HG02588 (cell line): Measurements from ENCODE around the gene DYNLT4.
A peak's percentile ranks its signal among the peaks of the same experiment; 100 is the strongest.
"Not testable (repeated sequence)": the region's sequence is repeated elsewhere in the genome, so short reads cannot be mapped to it uniquely, and the experiment has no call there.

Experiments
- ATAC-seq: cut with Tn5 transposase; IDR thresholded peaks from one replicate; pipeline ENCODE4 v1.9.1; 2021; ENCODE audit warnings: mild to moderate bottlenecking, moderate library complexity; ENCODE audit not compliant: unreplicated experiment

DYNLT4 gene, protein sequence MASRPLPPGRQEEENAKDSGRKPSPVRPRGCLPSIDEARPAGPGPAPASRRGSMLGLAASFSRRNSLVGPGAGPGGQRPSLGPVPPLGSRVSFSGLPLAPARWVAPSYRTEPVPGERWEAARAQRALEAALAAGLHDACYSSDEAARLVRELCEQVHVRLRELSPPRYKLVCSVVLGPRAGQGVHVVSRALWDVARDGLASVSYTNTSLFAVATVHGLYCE

GRCh38 chr1:44806704-44807363, at the start of gene DYNLT4:
Gene DYNLT4 (minus strand): TSS chr1:44807351. CDS start chr1:44806668, 683 bp downstream.
- no peak for ATAC-seq

DNA sequence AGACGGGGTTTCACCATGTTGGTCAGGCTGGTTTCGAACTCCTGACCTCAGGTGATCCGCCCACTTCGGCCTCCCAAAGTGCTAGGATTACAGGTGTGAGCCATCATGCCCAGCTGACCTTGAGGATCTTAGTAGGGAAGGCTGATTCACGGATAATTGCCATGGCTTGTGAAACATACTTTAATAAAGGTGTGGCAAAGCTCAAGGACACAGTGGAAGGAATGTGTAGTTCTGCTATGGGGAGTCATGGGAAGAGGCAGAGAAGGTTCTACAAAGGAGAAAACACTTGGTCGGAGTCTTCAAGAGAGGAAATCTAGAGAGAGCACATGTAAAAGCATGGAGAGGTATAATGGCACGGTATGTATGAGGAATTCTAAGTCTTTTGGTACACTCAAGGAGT, 48.6 kb upstream of the DYNLT4 start:
- ATAC-seq, result no peak

DNA sequence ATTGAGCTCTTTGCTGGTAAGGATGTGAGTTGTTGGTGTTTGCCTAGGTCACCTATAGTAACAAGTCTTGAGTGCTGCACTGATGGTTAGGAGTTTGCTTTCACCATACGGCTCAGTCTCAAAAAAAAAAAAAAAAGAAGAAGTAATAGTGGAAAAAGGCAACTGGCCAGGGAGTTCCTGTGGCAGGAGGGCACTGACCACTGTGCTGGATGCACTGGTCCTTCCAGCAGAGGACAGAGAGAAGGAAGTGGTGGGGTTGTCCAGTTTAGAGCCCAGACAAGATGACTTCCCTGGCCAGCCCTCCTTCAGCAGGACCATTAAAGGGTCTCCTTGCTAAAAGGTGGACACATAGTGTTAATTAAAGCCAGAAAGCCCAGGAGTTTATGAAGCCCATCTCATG, 47.8 kb upstream of the DYNLT4 start:
- no peak for ATAC-seq

GRCh38 chr1:44853201-44853600, 46.0 kb upstream of the DYNLT4 start:
- no peak for ATAC-seq

DNA sequence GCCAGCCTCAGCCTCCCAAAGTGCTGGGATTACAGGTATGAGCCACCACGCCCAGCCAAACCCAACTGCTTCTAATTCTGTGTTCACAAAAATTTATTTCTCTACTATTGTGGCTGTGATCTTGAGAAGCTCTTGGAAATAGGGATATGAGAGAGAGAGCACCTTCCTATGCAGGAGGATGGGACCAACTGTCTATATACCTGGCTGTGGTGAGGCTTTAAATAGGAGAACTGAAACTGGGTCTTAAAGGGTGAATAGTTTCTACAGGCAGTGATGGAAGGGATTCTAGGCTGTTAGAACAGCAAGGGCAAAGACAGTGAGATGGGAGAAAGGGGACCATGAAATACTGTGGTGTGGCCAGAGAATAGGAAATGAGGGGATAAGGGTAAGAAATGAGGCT, 44.2 kb upstream of the DYNLT4 start:
- no peak for ATAC-seq

DNA sequence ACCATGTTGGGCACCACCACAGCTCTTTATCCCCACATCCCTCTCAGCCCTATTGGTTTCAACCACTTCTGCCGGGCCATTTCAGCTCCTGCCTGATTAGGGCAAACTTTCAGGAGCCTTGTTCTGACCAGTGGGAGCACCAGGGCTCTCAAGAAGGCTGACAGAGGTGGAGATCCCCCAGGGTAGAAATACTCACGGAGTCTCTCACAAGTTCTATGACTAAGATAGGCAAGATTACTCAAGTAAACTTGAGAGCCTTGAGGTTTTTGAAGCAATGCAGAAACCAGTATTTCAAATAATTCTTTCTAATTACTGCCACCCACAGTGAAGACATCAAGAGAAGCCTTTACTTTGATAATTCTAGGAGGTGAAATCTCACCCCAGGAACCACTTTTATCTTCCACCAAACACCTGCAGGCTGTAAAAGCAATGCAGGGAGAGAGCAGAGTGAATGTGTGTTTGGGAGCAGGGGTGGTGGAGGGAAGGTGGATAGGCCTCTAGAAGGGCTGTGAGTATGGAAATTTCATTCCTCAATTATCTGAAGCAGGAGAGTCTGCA, 42.5 kb upstream of the DYNLT4 start:
- ATAC-seq, result no peak

GRCh38 chr1:44848456-44849181, 41.5 kb upstream of the DYNLT4 start:
- ATAC-seq, result no peak

GRCh38 chr1:44847845-44848244, 40.7 kb upstream of the DYNLT4 start:
- ATAC-seq, result no peak

DNA sequence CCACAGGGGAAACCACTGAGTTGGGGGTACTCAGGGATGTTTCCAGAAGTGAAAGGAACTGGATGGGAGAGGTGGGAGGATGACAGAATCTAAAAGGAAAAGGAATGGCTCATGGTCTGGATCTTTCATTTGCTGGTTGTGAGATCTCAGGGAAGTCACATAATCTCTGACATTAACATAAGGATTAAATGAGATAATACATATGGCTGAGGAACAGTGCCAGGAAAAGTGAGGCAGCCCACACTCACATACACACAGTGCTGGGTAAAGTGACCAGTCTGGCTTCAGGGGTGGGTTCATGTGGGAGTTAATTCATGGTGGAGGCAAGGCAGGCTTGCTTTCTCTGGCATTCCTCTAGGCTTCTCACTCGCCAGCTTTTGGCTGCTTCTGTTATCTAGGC, 39.8 kb upstream of the DYNLT4 start:
- ATAC-seq, result no peak

DNA sequence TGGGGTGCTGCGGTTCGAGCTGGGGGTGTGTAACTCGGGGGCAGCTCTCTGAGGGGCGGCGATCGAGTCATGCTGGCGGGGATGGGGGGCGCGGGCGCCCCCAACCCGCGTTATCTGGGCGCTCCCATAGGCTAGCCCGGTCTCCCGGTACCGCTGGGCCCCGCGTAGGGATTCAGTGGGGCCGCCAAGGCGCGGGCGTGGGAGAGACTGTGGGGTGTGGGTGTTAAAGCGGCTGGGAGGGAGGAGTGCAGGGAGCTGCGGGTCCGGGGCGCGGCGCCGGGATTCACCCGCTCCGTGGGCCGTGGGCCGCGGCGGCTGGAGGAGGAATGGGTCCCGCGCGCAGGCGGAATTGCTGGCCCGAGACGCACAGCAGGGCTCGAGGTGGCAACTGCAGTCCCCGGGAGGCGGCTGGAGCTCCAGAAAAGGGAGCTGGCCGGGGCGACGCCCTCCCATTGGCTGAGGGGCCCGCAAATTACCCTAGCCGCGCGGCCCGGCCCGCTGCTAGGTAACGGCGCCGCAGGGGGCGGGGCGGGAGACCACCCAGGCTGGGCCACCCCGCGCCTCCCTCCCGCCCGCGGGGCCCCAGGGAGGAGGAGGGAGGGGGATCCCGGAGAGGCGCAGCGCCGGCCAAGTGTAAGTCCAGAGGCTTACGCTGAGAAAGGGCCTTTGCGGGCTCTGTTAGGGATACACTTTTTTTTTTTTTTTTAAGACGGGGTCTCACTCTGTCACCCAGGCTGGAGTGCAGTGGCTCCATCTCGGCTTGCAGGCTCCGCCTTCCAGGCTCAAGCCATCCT, 35.9 kb upstream of the DYNLT4 start, which contains the start of gene PTCH2:
Gene PTCH2 (minus strand): TSS at position 392 of the 794 bp plus-strand sequence. CDS start 321 bp downstream, at position 71.
- ATAC-seq, result no peak

DNA sequence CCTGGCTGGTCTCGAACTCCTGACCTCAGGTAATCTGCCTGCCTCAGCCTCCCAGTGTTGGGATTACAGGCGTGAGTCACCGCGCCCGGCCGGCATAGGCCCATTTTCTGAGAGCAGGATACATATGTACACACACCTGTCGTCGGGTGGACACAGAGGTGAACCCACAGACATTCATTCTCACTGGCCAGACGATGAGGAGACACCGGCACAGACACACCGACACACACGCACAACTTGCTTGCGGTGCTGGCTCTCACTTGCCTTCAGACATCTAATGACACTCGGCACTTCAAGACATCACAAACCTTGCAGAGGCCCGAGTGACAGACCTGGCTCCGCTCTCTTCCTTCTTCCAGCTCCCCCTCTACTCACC, 35.3 kb upstream of the DYNLT4 start:
- no peak for ATAC-seq

DNA sequence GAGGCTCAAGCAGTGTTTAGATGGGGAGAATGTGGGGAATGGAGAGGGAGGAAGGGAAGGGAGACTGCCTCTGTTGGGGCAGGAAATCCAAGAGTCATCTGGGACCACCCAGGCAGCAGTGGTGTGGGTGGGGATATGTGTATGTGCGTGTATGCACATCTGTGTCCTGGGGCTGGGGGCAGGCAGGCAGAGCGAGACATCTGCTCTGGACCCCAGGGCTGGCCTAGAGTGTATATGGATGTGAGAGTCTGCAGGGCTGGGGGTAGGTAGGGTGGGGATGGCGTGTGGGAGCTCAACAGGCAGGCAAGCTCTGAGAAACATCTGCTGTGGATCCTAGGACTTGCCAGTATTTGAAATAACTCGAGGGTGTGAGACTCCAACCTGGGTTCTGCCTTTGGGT, 32.4 kb upstream of the DYNLT4 start:
- no peak for ATAC-seq

- ATAC-seq, result not testable (repeated sequence)
Observed at GRCh38 chr1:44838294-44838693, 31.1 kb upstream of the DYNLT4 start.

GRCh38 chr1:44835738-44836675, 28.9 kb upstream of the DYNLT4 start:
- ATAC-seq, result peak; percentile 65

- ATAC-seq, result no peak
Observed at GRCh38 chr1:44834328-44834727, 27.2 kb upstream of the DYNLT4 start.

DNA sequence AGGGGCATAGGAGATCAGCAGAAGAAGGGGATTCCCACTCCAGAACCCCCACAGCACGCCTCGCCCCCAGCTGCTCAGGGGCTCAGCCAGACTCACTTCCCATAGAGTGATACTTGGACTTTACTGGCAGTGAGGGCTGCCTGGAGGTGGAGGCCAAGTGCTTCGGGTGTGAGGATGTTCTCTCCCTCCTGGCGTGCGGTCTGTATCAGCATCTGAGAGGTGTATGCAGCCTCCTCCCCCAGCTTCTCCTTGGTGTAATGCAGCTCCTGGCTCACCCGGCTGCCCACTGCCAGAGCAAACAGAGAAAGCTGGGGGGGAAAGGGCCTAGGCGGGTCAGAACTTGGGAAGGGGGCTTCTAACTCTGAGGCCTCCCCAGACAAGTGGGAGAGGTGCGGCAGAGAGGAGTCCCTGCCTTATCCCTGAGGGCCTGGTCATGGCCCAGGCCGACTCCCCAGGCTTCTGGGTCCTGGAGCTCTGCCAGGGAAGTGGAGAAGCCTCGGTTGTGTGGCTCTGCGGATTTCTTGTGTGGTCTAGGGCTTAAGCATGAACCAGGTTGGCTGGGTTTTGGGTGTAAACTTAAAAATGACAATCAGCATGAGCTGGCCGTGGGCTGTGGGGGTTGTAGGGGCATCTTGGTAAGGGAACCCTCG, 25.0 kb upstream of the DYNLT4 start:
- no peak for ATAC-seq

DNA sequence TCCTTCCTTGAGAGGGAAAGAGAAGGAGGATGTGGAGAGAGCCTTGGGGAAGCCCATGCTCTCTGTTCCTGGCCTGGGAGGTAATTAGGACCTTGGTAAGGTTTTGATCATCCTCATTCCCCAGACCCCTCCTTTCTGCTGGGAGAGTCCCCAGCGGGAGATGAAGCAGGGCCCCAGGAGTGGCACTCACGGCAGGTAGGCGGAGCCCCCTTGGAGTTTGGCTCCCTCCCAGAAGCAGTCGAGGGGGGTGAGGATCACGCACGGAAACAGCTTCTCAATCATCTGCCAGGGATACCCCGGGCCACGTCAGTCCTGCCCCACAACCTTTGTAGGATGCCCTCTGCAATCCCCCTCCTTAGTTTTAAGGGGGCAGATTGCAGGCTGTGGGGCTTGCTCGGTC, 24.4 kb upstream of the DYNLT4 start:
- ATAC-seq, result no peak

DNA sequence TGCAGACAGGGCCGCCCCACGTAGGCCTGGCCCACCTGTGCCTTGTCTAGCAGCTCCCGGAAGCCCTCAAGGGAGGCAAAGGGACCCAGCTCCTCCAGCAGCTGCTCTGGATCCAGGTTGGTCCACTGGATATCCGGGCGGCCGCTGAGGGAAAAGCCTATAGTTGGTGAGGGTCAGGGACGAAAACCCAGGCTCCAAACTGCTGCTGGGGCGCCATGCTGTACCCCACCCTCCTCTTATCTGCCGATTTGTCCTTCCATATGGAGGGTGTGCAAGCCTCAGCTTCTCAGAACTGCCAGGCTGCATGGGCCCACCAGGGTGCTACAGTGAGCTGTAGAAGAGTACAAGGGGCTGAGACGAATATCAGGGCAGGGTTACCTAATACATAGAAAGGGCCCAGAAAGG, 23.8 kb upstream of the DYNLT4 start:
- no peak for ATAC-seq
